GM12892 (cell line): ENCODE measurements around the gene BPI.
"Not testable (repeated sequence)": the region's sequence is repeated elsewhere in the genome, so short reads cannot be mapped to it uniquely, and the experiment has no call there.

Source experiments
- DNase-seq: peaks from one replicate; pipeline ENCODE4 v3.0.0; 2011; ENCODE audit not compliant: insufficient read length
- FAIRE-seq: peaks from 2 replicates; lab custom pipeline; 2011; peaks lifted over from hg19 to GRCh38; lab: Jason Lieb, UNC
- POLR2A ChIP-seq: IDR thresholded peaks from 2 replicates; pipeline ENCODE4 v1.6.1; 2011; ENCODE audit warnings: low read depth, low read length, control low read depth
- POLR2AphosphoS5 ChIP-seq: IDR thresholded peaks from 2 replicates; pipeline ENCODE4 v1.6.1; 2011; ENCODE audit warnings: low read depth, low read length, control low read depth
- TAF1 ChIP-seq: IDR thresholded peaks from 2 replicates; pipeline ENCODE4 v1.6.1; 2011; ENCODE audit warnings: low read depth, mild to moderate bottlenecking, control low read depth, low read length, borderline replicate concordance

Gene BPI

DNA sequence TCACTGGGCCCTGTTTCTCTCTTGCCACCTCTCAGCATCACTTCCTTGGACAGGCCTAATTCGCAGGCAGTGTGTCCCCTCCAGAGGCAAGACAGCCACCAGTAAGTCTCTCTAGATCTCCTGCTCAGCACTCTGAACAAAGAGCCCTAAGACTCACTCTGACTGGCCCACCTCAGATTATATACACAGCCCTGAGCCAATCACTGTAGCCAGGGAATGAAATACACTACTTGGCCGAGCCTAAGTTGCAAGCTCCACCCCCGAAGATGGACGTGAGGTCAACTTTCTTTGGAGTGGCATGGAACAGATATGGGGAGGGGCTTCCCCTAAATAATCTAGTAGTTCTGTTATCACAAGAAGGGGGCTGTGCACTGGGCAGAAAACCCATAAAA is 4.1 kb downstream of the BPI start:
- TF ChIP-seq TAF1 (no peak), POLR2AphosphoS5 (no peak)
- no peak for FAIRE-seq
- DNase-seq: no peak

DNA sequence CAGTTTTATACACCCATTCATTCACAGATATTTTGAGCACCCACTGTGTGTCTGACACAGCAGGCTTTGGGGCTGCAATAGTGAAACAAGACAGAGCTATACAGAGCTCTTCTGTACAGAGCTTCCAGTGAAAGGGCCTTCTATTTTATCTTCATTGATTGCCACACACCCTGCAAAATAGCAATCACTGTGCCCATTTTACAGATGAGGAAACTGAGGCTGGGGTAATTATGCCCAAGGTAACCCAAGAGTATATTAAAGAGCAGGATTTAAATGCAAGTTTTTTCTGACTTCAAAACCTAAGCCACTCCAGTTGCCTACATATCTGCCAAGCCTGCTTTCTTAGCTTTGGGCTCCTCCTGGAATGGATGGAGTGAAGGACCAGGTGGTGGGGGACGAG is 4.5 kb downstream of the BPI start:
- TF ChIP-seq POLR2AphosphoS5 (no peak), POLR2A (no peak), TAF1 (no peak)
- DNase-seq: no peak

GRCh38 chr20:38311091-38311490 is 7.1 kb downstream of the BPI start:
- no peak for DNase-seq
- FAIRE-seq: no peak
- TF ChIP-seq POLR2AphosphoS5 (no peak), TAF1 (no peak)

More for the DNA sequence above, 4.5 kb downstream of the BPI start:
- FAIRE-seq: no peak

DNA sequence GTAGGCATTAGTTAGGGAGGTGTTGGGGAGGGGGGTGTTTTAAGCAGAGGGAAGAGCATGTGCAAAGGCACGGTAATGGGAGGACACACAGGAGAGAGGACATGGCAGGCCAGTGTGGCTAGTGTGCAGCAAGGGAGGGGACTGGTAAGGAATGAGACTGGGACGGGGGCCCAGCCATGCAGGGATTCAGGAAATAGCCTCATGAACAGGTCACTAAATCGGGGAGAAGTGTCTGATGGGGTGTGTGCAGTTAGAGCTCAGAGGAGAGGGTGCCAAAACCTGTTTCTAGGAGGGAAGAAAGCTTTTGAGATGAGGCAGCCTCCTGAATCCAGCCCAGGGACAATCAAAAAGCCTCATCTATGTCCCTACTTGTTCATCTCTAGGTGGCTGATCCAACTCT is 7.5 kb downstream of the BPI start:
- no peak for TF ChIP-seq POLR2A
- TF ChIP-seq POLR2AphosphoS5: no peak
- no peak for TF ChIP-seq TAF1
- FAIRE-seq: no peak

GRCh38 chr20:38313676-38314075 is 9.7 kb downstream of the BPI start:
- FAIRE-seq: no peak
- DNase-seq: no peak

More for the DNA sequence above, 7.5 kb downstream of the BPI start:
- no peak for DNase-seq

DNA sequence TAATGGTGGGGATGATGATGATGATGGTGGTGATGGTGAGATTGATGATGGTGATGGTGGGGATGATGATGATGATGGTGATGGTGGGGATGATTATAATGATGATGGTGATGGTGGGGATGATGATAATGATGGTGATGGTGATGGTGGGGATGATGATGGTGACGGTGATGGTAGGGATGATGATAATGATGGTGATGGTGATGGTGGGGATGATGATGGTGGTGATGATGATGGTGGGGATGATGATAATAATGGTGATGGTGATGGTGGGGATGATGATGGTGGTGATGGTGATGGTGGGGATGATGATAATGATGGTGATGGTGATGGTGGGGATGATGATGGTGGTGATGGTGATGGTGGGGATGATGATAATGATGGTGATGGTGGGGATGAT is 10.4 kb downstream of the BPI start:
- DNase-seq, FAIRE-seq: not testable (repeated sequence)

More at GRCh38 chr20:38313676-38314075, 9.7 kb downstream of the BPI start:
- TF ChIP-seq POLR2AphosphoS5: no peak
- TF ChIP-seq TAF1: no peak
- TF ChIP-seq POLR2A: no peak

DNA sequence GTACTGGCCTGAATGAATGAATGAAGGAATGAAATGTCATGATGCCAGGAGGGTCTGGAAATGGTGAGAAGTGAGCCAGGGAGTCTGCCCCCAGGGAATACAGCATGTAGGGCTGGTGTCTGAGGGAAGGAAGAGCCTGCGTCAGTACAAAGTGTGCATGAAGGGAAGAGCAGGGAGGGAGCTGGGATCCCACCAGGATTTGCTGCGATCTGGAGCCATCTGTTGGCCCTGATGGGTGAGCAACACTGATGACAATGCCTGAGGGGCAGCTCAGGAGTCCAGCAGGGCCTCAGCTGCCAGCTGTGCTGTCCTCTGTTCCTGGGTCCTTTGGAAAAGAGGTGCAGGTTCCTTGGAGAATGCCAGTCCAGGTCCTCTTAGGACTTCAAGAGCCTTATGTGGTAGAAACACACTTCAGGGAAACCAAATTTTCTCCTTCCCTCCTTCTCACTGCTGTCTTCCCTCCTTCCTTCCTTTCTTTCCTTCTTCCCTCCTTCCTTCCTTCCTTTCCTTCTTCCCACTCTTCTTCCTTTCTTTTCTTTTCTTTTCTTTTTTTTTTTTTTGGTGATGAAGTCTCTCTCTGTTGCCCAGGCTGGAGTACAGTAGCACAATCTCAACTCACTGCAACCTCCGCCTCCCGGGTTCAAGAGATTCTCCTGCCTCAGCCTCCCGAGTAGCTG is 11.5 kb downstream of the BPI start:
- DNase-seq (no peak), FAIRE-seq (no peak)
- TF ChIP-seq POLR2A (no peak), POLR2AphosphoS5 (no peak), TAF1 (no peak)

GRCh38 chr20:38316341-38316740 is 12.4 kb downstream of the BPI start:
- TF ChIP-seq POLR2A (no peak), POLR2AphosphoS5 (no peak), TAF1 (no peak)
- no peak for FAIRE-seq
- no peak for DNase-seq

GRCh38 chr20:38317422-38317821 is 13.5 kb downstream of the BPI start:
- TF ChIP-seq POLR2AphosphoS5 (no peak), TAF1 (no peak), POLR2A (no peak)
- no peak for DNase-seq
- no peak for FAIRE-seq

GRCh38 chr20:38320221-38320620 is 16.3 kb downstream of the BPI start:
- DNase-seq: no peak
- FAIRE-seq: no peak
- TF ChIP-seq TAF1 (no peak), POLR2A (no peak), POLR2AphosphoS5 (no peak)

- no peak for FAIRE-seq
- TF ChIP-seq POLR2A (no peak), TAF1 (no peak), POLR2AphosphoS5 (no peak)
Measured at GRCh38 chr20:38321959-38322598, 18.1 kb downstream of the BPI start.

DNA sequence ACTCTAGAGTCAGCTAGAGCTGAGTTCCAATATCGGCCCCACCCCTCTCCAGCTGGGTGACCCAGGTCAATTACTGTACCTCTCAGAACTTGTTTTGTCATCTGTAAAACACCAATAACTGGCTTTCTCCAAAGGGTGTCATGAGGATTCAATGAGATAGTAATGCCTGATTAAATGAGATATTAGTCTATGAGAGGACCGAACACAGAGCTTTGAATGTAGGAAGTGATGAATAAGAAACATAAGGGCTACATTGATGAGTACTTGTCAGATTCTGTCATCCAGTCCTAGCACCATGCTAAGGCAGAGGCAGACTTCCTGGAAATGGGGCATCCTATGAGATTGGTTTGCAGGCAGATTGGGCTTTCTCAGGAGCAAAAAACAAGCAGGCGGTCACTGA is 20.2 kb downstream of the BPI start:
- TF ChIP-seq POLR2A: no peak
- no peak for TF ChIP-seq TAF1
- TF ChIP-seq POLR2AphosphoS5: no peak
- no peak for DNase-seq
- FAIRE-seq: no peak

More at GRCh38 chr20:38321959-38322598, 18.1 kb downstream of the BPI start:
- DNase-seq: no peak
